GM12891 (cell line): ENCODE data around the gene PRKCA.

Source experiments
- PAX5 ChIP-seq: IDR thresholded peaks from 2 replicates; pipeline ENCODE4 v1.6.1; 2011; ENCODE audit warnings: low read length, moderate library complexity, mild to moderate bottlenecking; ENCODE audit not compliant: insufficient read depth, severe bottlenecking
- POLR2A ChIP-seq: IDR thresholded peaks from 2 replicates; pipeline ENCODE4 v1.6.1; 2011; ENCODE audit warnings: low read depth, low read length, control low read depth
- POLR2AphosphoS5 ChIP-seq: IDR thresholded peaks from 2 replicates; pipeline ENCODE4 v1.6.1; 2011; ENCODE audit warnings: low read depth, low read length, control low read depth
- TAF1 ChIP-seq: IDR thresholded peaks from 2 replicates; pipeline ENCODE4 v1.6.1; 2011; ENCODE audit warnings: low read depth, low read length, control low read depth

DNA sequence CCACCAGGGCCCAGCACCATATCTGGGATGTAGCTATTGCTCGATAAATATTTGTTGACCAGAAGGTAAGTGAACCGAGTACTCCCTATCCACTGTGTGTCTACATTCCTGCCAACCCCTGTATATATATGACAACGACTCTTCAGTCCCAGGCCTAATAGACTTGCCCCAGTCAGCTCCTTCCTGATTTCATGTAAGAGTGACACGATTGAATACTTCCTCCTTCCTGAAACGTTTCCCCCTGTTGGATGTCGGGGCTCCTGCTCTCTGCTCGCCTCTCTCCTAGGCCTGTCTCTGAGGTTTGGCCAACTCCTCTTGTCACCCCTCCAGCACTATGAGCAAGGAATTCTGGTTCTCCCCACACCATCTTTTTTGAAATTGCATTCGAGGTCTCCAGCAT, 178.9 kb downstream of the PRKCA start:
- TF ChIP-seq POLR2A (no peak), POLR2AphosphoS5 (no peak), TAF1 (no peak), PAX5 (no peak)
